OCI-LY7 (cell line): ENCODE measurements around the gene NTSR1. TPM values are rescaled to one million over a fixed set of nuclear protein-coding genes. Genes with fewer than 3 reads are reported as not detected.

Experiments
- BruUV-seq: library from RNA; stranded (reverse); fragments of 400-500 nt; replicated peaks from 2 replicates; lab custom pipeline; 2021; lab: Mats Ljungman, UMichigan
- CTCF ChIA-PET: fragments of 300-600 bp; sonication (Branson Sonifier 250); formaldehyde crosslinking; loops from one replicate; lab custom pipeline; 2022; ENCODE audit warnings: antibody characterized with exemption; ENCODE audit not compliant: unreplicated experiment; lab: Charles Lee
- POLR2A ChIA-PET: fragments of 300-600 bp; sonication (Branson Sonifier 250); formaldehyde crosslinking; loops from one replicate; lab custom pipeline; 2022; ENCODE audit warnings: antibody characterized with exemption; lab: Charles Lee
- DNase-seq: peaks from one replicate; pipeline ENCODE4 v3.0.0-alpha.2; 2015; ENCODE audit warnings: low spot score
- H2AFZ ChIP-seq: fragments of 200-600 bp; sonication (generic), shearing (Covaris generic); 2 replicates; pipeline ENCODE4 v1.6.1; 2014; ENCODE audit warnings: mild to moderate bottlenecking, antibody characterized with exemption, low read length, moderate library complexity
- H3K27ac ChIP-seq: fragments of 200-600 bp; sonication (generic); 2 replicates; pipeline ENCODE4 v1.5.1; 2014; ENCODE audit warnings: mixed run types, low read depth, mild to moderate bottlenecking, moderate library complexity, low read length, inconsistent platforms; ENCODE audit not compliant: poor library complexity, severe bottlenecking
- H3K36me3 ChIP-seq: fragments of 200-600 bp; sonication (generic); 2 replicates; pipeline ENCODE4 v1.6.1; 2014; ENCODE audit warnings: mild to moderate bottlenecking, antibody characterized with exemption, low read length, moderate library complexity, mixed read lengths; ENCODE audit not compliant: insufficient read depth
- H3K4me1 ChIP-seq: fragments of 200-600 bp; sonication (generic); 2 replicates; pipeline ENCODE4 v1.5.1; 2014; ENCODE audit warnings: mild to moderate bottlenecking, low read length; ENCODE audit not compliant: insufficient read depth, poor library complexity, severe bottlenecking
- H3K4me2 ChIP-seq: fragments of 200-600 bp; sonication (generic); 2 replicates; pipeline ENCODE4 v1.6.1; 2014; ENCODE audit warnings: mild to moderate bottlenecking, low read length
- H3K4me3 ChIP-seq: fragments of 200-600 bp; sonication (generic); 2 replicates; pipeline ENCODE4 v1.5.1; 2014; ENCODE audit warnings: mild to moderate bottlenecking, low read depth, low read length; ENCODE audit not compliant: poor library complexity, severe bottlenecking
- H3K79me2 ChIP-seq: fragments of 200-600 bp; sonication (generic); 2 replicates; pipeline ENCODE4 v1.6.1; 2016; ENCODE audit warnings: low read depth, mild to moderate bottlenecking, low read length, moderate library complexity, mixed read lengths; ENCODE audit not compliant: insufficient read depth
- H3K9me2 ChIP-seq: fragments of 200-600 bp; sonication (generic); 2 replicates; pipeline ENCODE4 v1.6.1; 2016; ENCODE audit warnings: mild to moderate bottlenecking, low read length, mixed read lengths; ENCODE audit not compliant: insufficient read depth
- H3K9me3 ChIP-seq: fragments of 200-600 bp; sonication (generic); 2 replicates; pipeline ENCODE4 v1.6.1; 2014; ENCODE audit warnings: mild to moderate bottlenecking, mixed run types, low read length, mixed read lengths
- H4K20me1 ChIP-seq: fragments of 200-600 bp; sonication (generic); 2 replicates; pipeline ENCODE4 v1.6.1; 2014; ENCODE audit warnings: mild to moderate bottlenecking, antibody characterized with exemption, low read length, moderate library complexity, mixed read lengths; ENCODE audit not compliant: insufficient read depth
- CTCF ChIP-seq: fragments of 200-600 bp; sonication (generic); conservative IDR thresholded peaks from 2 replicates; pipeline ENCODE4 v1.5.1; 2014; ENCODE audit warnings: mild to moderate bottlenecking, antibody characterized with exemption, low read length, moderate library complexity, mixed read lengths
- EZH2phosphoT487 ChIP-seq: fragments of 200-600 bp; sonication (generic); IDR thresholded peaks from 2 replicates; pipeline ENCODE4 v1.6.1; 2018; ENCODE audit warnings: low read depth, borderline replicate concordance, mild to moderate bottlenecking, mixed run types, antibody characterized with exemption, low read length, moderate library complexity, mixed read lengths
- intact Hi-C: fragments of 100-400 bp; cut with micrococcal nuclease; formaldehyde crosslinking; loops from one replicate; pipeline ENCODE4 v1.10.0; 2022; ENCODE audit not compliant: unreplicated experiment
- total RNA-seq, 2 experiments: library from RNA; depleted of rRNA in 1 of 2; stranded (reverse); fragments of >200 nt in 1 of 2; shearing (Covaris generic) in 1 of 2; gene quantifications; 2 replicates each; pipeline ENCODE4 v1.2.3, GENCODE V29; 2014 to 2022

NTSR1 gene
- total RNA-seq, 2 experiments from 2014 or later: not detected

- Histone ChIP-seq H3K79me2 (no peaks in the 10 kb centered on the region), H3K4me2 (no peak overlapping the region), H3K4me3 (no peak overlapping the region), H3K9me2 (no peaks in the 10 kb centered on the region), H3K36me3 (no peaks in the 10 kb centered on the region), H3K4me1 (no peaks in the 10 kb centered on the region), H3K27ac (no peak overlapping the region), H4K20me1 (no peaks in the 10 kb centered on the region), H3K9me3 (no peaks in the 10 kb centered on the region), H2AFZ (no peak overlapping the region)
- no peak for DNase-seq
- TF ChIP-seq CTCF: no peak
- no peak for TF ChIP-seq EZH2phosphoT487
- intact Hi-C loops: no loop called here
- POLR2A ChIA-PET: no interaction called here
- BruUV-seq: no TSS peak
- CTCF ChIA-PET: no interaction called here
Measured at GRCh38 chr20:62742979-62743776, 34.5 kb downstream of the NTSR1 start.

- Histone ChIP-seq H3K36me3 (no peaks in the 10 kb centered on the region), H4K20me1 (no peaks in the 10 kb centered on the region), H3K4me3 (no peak overlapping the region), H3K4me1 (no peaks in the 10 kb centered on the region), H3K79me2 (no peaks in the 10 kb centered on the region), H3K27ac (no peak overlapping the region), H3K9me2 (no peaks in the 10 kb centered on the region), H3K4me2 (no peak overlapping the region), H3K9me3 (no peaks in the 10 kb centered on the region), H2AFZ (no peak overlapping the region)
- ChIA-PET POLR2A (no interaction called here), CTCF (no interaction called here)
- intact Hi-C loops: no loop called here
- no peak for TF ChIP-seq CTCF
- TF ChIP-seq EZH2phosphoT487: no peak
- DNase-seq: no peak
- BruUV-seq: no TSS peak
Measured at GRCh38 chr20:62743777-62744317, 35.2 kb downstream of the NTSR1 start.

- no peak overlapping the region for H3K4me3 ChIP-seq
- CTCF ChIA-PET: no interaction called here
- H2AFZ ChIP-seq: no peak overlapping the region
- no peak overlapping the region for H3K27ac ChIP-seq
- POLR2A ChIA-PET: no interaction called here
- intact Hi-C loops: no loop called here
- H3K4me1 ChIP-seq: no peaks in the 10 kb centered on the region
- H3K4me2 ChIP-seq: no peak overlapping the region
- H3K79me2 ChIP-seq: no peaks in the 10 kb centered on the region
- H3K9me2 ChIP-seq: no peaks in the 10 kb centered on the region
- H3K36me3 ChIP-seq: no peaks in the 10 kb centered on the region
- BruUV-seq: no TSS peak
- H4K20me1 ChIP-seq: no peaks in the 10 kb centered on the region
- H3K9me3 ChIP-seq: no peaks in the 10 kb centered on the region
- DNase-seq: no peak
- TF ChIP-seq CTCF: no peak
- no peak for TF ChIP-seq EZH2phosphoT487
Measured at GRCh38 chr20:62744741-62745191, 36.1 kb downstream of the NTSR1 start.
